Thoracic aorta (tissue), 2 donors: ENCODE measurements around the gene GFY. TPM values are rescaled to one million over a fixed set of nuclear protein-coding genes. Genes with fewer than 3 reads are reported as not detected.

Experiments
- ATAC-seq: fragments of 150-250 bp; one replicate; pipeline ENCODE4 v1.8.0; 2017; ENCODE audit warnings: low read depth; ENCODE audit not compliant: insufficient number of reproducible peaks, low FRiP score
- DNase-seq: peaks from one replicate; pipeline ENCODE4 v3.0.0-alpha.2; 2020; ENCODE audit warnings: low spot score
- H3K27ac ChIP-seq, 2 donors: fragments of 200-600 bp; sonication (generic); 1 replicate in 1 of 2; 2 replicates in 1 of 2; pipeline ENCODE4 v1.5.1; 2016; ENCODE audit warnings: mild to moderate bottlenecking in 2 of 2, moderate library complexity in 2 of 2
- H3K27me3 ChIP-seq: fragments of 200-600 bp; sonication (generic); replicated peaks from 2 replicates; pipeline ENCODE4 v1.6.0; 2016; ENCODE audit warnings: mild to moderate bottlenecking; ENCODE audit not compliant: insufficient read depth
- H3K36me3 ChIP-seq: fragments of 200-600 bp; sonication (generic); one replicate; pipeline ENCODE4 v1.5.1; 2016
- H3K4me1 ChIP-seq, 2 donors: fragments of 200-600 bp; sonication (generic); 1 replicate in 1 of 2; 2 replicates in 1 of 2; pipeline versions ENCODE4 v1.5.1 to v1.6.0; 2016; ENCODE audit warnings: low read depth in 2 of 2, mild to moderate bottlenecking in 1 of 2; ENCODE audit not compliant: control insufficient read depth in 1 of 2
- H3K4me3 ChIP-seq: fragments of 200-600 bp; sonication (generic); 2 replicates; pipeline ENCODE4 v1.5.1; 2016; ENCODE audit warnings: mild to moderate bottlenecking
- H3K9me3 ChIP-seq: fragments of 200-600 bp; sonication (generic); 2 replicates; pipeline ENCODE4 v1.5.1; 2016
- total RNA-seq, 2 donors: library from RNA; depleted of rRNA; stranded (reverse); fragments of >200 nt; gene quantifications; one replicate each; pipeline versions ENCODE4 v1.1.0 to v1.2.3, GENCODE V29; 2016
- TF ChIP-seq, protein P1 (sequence below): fragments of 200-600 bp; sonication (generic); IDR thresholded peaks from one replicate; pipeline ENCODE4 v1.5.1; 2019; ENCODE audit warnings: antibody characterized with exemption

GFY gene
- total RNA-seq, 2 donors from 2014 or later = not detected

DNA sequence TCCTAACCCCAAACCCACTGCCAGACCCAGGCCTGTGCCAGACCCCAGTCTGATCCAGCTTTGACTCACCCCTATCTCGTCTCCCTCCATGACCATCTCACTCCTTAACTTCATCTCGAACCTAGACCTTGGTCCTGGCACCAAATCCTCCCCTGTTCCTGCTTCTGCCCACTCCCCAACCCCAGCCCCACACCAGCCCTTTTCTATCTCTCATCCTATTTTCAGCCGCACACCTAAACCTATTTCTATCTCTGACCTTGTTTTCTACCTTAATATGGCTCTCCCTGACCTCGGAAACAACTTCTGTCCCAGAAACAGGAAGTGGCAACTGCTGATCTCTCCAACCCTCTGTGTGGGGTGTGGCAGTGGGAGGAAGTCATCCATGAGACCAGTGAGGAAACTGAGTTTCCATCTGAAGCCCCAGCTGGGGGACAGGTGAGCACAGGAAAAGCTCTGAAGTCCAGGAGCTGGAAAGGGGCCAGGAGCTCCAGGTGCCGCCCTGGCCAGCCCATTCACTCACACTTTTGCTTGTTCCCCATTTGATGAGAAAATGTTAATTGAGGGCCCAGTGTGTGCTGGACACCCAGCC is 15.7 kb upstream of the GFY start:
- H3K4me1 ChIP-seq = no peaks in the 10 kb centered on the region
- ATAC-seq (no peak), DNase-seq (no peak)
- no peak overlapping the region for H3K4me3 ChIP-seq
- no peaks in the 10 kb centered on the region for H3K27me3 ChIP-seq
- TF ChIP-seq, protein P1, sequence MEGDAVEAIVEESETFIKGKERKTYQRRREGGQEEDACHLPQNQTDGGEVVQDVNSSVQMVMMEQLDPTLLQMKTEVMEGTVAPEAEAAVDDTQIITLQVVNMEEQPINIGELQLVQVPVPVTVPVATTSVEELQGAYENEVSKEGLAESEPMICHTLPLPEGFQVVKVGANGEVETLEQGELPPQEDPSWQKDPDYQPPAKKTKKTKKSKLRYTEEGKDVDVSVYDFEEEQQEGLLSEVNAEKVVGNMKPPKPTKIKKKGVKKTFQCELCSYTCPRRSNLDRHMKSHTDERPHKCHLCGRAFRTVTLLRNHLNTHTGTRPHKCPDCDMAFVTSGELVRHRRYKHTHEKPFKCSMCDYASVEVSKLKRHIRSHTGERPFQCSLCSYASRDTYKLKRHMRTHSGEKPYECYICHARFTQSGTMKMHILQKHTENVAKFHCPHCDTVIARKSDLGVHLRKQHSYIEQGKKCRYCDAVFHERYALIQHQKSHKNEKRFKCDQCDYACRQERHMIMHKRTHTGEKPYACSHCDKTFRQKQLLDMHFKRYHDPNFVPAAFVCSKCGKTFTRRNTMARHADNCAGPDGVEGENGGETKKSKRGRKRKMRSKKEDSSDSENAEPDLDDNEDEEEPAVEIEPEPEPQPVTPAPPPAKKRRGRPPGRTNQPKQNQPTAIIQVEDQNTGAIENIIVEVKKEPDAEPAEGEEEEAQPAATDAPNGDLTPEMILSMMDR = no peak
- H3K36me3 ChIP-seq = no peaks in the 10 kb centered on the region
- no peaks in the 10 kb centered on the region for H3K9me3 ChIP-seq
- no peak overlapping the region for H3K27ac ChIP-seq

DNA sequence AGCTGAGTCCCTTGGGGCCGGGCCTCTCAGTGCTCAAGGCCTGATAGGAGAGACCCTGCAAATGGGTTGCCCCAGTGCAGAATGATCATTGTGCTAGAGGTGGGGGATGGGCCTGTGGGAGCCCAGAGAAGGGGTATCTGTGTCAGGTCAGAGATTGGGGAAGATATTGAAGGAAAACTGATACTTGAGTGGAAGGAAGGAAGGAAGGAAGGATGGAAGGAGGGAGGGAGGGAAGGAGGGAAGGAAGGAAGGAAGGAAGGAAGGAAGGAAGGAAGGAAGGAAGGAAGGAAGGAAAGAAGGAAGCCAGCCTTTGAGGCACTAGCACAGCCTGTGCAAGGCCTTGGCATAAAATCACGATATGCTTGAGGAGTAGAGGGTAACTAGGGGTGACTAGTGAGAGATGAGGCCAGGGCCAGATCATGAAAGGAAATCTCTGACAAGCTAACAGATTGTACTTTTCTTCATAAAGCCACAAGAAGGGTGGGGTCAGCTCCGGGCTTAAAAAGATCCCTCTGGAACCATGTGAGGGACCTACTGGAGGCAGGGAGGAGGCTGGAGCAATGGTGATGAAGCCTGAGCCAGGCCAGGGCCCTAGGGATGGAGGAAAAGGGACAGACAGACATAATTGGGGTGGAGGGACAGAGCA is 13.4 kb upstream of the GFY start:
- no peak for DNase-seq

DNA sequence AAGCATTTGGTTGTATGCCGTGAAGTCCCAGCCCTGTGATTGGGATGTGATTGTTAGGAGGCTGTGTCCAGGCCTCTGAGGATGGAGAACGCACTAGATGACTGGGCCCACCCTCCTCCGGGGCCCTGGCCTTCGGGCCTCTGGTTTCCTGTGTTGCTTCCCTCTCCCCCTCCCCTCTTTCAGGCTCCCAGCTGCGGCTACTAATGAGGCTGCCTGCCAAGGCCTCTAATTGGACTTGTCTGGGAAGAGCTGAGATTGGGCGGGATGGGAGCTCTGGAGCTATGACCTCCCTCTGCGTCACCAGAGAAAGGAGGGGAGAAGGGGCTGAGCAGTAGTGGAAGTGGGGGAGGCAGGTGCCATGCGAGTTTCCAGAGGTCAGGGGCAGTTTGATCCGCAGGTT is 11.8 kb upstream of the GFY start:
- ATAC-seq = no peak
- TF ChIP-seq, protein P1 = no peak

More for the DNA sequence above, 13.4 kb upstream of the GFY start:
- Histone ChIP-seq H3K4me1 (no peaks in the 10 kb centered on the region), H3K9me3 (no peaks in the 10 kb centered on the region), H3K36me3 (no peaks in the 10 kb centered on the region), H3K27ac (no peak overlapping the region), H3K4me3 (no peak overlapping the region), H3K27me3 (no peaks in the 10 kb centered on the region)
- ATAC-seq = no peak
- TF ChIP-seq, protein P1 = no peak

DNA sequence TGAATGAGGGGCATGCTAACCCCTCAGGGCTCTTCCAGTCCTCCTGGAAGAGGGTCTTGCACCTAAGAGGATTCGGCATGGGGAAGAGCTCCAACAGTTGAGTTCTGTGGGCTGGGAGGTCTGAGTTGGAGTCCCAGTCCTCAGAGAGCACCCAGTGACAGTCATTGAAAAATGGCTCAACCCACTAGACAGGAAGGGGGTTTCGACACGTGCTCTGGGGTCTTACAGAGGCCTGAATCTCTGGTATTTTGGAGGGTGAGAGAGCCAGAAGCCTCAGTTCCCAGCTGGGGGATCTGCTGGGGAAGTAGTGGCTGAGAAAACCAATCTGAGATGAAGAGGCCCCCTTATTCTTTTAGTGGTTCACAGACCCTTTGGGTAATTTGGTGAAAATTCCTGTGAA is 10.9 kb upstream of the GFY start:
- no peak overlapping the region for H3K4me3 ChIP-seq
- H3K4me1 ChIP-seq = no peaks in the 10 kb centered on the region
- ATAC-seq = no peak
- H3K9me3 ChIP-seq = no peaks in the 10 kb centered on the region
- H3K27me3 ChIP-seq = no peaks in the 10 kb centered on the region
- TF ChIP-seq, protein P1 = no peak
- no peaks in the 10 kb centered on the region for H3K36me3 ChIP-seq
- DNase-seq = no peak
- no peak overlapping the region for H3K27ac ChIP-seq

More for the DNA sequence above, 11.8 kb upstream of the GFY start:
- Histone ChIP-seq H3K36me3 (no peaks in the 10 kb centered on the region), H3K4me3 (no peak overlapping the region), H3K27me3 (no peaks in the 10 kb centered on the region), H3K9me3 (no peaks in the 10 kb centered on the region), H3K4me1 (no peaks in the 10 kb centered on the region), H3K27ac (no peak overlapping the region)
- DNase-seq = no peak

DNA sequence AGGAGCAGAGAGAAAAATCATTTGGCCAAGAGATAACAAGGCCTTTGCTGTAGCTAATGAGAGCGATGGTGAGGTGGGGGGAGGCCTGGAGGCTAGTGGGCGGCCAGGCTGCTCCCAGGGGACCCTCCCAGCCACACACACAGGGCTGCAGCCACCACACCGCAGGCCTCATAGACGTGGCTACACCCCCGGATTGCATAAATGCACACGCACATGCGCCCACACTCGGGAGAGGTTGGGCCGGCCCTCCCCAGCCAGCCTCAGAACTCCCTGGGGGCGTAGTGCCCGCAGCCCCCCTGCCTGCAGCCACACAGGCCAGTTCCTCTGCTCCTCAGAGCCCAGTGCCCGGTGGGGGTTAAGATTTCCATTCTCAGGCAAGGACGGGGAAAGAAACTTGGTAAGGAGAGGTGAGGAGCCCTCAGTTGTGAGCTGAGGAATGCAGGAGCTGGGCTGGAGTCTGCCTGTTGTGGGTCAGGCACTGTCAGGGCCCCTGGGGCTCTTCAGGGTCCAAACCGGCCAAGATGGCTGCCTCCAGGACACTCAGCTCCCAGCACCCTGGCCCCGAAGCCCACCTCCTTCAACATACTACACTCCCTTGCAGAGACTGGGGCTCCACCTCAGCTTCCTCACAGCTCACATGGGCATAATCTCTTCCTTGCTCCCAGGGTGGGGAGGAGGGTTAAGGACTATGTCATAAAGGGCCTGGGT is 9.9 kb upstream of the GFY start:
- H3K9me3 ChIP-seq = no peaks in the 10 kb centered on the region
- TF ChIP-seq, protein P1 = no peak
- no peak for DNase-seq
- no peak overlapping the region for H3K27ac ChIP-seq
- H3K4me3 ChIP-seq = no peak overlapping the region
- H3K27me3 ChIP-seq = no peaks in the 10 kb centered on the region
- H3K36me3 ChIP-seq = no peaks in the 10 kb centered on the region
- no peak for ATAC-seq
- no peaks in the 10 kb centered on the region for H3K4me1 ChIP-seq
